ENCODE data around the gene ADI1.

ADI1 gene

DNA sequence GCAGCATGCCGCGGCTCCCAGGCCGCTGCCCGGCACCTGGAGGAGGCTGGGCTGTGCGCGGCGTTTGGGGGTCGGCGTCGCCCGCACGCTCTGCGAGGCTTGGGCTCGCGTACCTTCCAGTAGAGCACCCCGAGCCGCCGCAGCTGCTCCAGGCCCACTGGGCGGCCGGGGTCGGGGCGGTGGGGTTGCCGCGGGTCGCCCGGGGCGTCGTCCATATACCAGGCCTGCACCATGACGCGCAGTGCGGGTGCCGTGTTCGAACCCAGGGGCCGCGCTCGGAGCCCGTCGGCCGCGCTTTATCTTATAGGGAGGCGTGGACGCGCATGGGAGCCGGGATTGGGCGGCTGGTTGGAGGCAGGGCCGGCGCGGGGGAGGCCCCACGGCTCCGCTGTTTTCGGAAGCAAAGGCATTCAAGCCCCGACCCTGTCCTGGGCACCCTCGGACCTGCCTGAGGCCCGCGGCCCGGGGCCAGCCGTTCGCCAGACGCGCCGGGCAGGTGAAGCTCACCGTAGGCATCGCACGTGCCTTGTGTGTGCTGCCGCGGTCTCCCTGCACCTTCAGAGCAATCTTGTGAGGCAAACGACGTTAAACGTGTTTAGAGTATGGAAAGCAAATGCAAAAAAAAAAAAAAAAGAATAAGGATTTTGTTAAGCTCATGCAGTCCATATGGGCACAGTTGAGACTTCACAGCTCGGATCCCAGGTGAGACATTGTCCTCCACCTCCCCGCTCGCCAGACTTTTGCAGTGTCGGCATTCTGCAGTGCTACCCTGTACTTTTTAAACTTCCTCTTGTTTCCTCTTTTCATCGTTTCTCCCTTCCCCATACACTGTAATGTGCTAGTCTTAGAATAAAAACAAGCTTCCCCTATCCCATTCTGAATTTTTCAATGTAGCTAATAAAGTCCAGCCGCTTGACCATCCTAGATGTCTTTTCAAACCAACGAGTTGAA lies at the start of gene ADI1:
TSS of gene ADI1 (minus strand) at position 277 of the 951 bp plus-strand sequence. CDS start at position 233, 44 bp downstream.
- peak; percentile 46 for DNase-seq (ENCODE audit: low read depth)

GRCh38 chr2:3566806-3567205 lies 47.5 kb upstream of the ADI1 start:
- no peak for DNase-seq (ENCODE audit: low read depth)

GRCh38 chr2:3565117-3565516 lies 45.8 kb upstream of the ADI1 start:
- no peak for DNase-seq (ENCODE audit: low read depth)

GRCh38 chr2:3563521-3563976 lies 44.2 kb upstream of the ADI1 start:
- no peak for DNase-seq (ENCODE audit: low read depth)

DNA sequence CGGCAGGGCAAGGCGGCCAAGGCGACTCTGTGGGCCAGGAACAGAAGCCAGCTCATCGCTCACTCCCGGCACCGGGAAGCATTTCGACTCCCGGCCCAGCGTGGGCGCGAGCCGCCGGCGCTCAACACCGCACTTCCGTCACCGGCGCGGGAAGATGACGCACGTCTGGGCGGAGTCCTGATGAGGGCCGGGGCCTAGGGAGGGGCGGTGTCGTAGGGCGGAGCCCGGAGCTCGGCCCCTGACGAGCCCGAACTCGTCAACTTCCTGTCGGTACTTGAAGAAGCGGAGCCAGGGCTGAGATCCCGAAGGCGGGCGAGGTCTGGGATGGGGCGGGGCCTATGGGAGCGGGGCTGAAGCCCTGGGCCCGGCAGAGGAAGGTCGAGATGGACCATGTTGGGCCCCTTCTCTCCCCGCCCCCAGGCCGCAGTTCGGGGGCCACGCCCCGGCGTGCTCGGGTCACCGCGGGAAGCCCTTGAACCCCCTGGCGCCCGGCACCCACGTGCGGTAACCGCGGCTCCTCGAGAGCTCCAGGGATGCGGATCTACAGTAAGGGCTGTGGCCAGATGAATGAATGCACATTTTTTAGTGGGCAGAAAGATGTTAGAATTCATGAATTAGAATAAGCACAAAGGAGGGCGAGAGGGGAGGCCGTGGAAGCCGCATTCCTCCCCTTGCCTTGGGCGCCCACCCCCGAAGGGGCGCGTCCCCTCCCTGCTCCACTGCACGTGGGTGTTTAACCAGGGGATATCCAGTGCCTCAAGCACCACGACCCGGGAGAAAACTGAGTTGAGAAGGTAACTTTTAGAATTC lies 39.1 kb upstream of the ADI1 start, which contains the start of gene RNASEH1:
TSS of gene RNASEH1 (minus strand) at position 129 of the 810 bp plus-strand sequence. CDS start at position 56, 73 bp downstream.
- DNase-seq (ENCODE audit: low read depth), result peak; percentile 96

GRCh38 chr2:3557639-3558204 lies 38.4 kb upstream of the ADI1 start:
- no peak for DNase-seq (ENCODE audit: low read depth)

GRCh38 chr2:3553946-3554345 lies 34.6 kb upstream of the ADI1 start:
- no peak for DNase-seq (ENCODE audit: low read depth)

DNA sequence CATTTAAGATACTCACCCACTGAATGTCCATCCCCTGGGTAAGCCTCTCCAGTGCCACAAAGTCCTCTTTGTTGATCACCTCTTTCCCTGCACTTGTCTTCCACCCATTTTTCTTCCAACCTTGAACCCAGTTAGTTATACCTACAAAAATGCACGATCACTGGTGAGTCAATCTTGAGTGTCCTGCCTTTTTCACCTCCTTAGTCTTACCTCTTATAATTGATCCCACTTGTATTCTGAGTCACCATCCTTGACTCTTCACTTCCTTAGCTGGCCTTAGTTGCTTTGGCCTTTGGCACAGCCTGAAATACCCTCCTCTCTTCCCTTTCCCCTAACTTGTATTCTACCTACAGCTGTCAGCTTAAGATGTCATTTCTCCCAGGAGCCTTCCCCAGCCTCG lies 28.6 kb upstream of the ADI1 start:
- no peak for DNase-seq (ENCODE audit: low read depth)

DNA sequence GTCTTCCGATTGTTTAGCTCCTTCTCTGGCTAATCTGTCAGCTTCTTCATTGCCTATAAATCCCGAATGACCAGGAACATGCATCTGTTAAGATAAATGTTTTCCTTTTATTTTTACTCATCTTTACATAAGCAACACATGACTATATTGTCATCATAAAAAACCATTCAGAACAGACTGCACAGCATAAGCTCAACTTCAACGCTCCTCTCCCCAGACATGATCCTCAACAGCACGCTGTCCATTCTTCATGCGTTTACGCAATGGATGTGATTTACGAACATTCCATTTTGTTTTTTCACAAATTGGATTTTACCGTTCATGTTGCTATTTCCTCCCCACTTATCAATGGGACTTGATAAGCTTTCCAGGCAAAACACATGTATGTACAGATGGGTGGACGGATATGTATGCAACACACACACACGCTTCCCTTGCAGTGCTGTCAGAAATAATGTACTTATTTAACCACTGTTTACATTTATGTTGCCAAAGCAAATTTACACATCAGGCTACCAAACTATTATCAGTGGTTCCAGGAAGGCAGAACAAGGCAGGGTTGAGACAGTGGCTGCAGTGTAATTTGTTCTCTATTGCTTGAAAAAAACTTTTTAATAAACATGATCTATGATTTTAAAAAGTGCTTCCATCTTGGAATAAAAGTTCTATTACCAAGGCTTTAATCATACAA lies 26.6 kb upstream of the ADI1 start:
- DNase-seq (ENCODE audit: low read depth), result no peak

DNA sequence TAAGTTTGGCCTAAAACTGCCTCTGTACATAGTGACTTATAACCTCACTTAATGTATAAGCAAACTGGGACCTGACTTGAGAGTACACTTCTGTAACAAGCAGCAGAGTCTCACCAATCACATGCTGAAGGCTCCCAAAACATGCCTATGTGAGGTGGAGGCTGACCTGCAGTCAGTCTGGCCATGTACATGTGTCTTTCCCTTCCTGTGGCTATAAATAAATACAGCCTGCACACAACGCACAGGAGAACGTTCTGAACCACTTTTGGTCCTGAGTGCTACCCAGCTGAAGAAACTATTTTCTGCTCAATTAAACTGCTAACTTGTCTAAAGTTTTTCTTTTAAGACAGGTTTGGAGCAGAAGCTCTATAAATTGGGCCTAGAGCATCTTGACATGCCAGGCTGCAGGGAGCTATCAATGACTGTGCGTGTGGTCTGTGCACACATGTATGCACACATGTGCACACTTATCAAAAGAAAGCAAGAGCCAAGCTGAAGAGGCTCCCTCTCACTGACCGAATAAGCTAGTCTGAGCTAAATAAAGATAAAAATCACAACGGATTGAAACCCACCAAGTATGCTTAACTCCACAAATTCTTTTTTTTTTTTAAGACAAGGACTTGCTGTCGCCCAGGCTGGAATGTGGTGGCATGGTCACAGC lies 23.8 kb upstream of the ADI1 start:
- DNase-seq (ENCODE audit: low read depth), result no peak

GRCh38 chr2:3542107-3542506 lies 22.8 kb upstream of the ADI1 start:
- DNase-seq (ENCODE audit: low read depth), result no peak

GRCh38 chr2:3539836-3540235 lies 20.5 kb upstream of the ADI1 start:
- no peak for DNase-seq (ENCODE audit: low read depth)

DNA sequence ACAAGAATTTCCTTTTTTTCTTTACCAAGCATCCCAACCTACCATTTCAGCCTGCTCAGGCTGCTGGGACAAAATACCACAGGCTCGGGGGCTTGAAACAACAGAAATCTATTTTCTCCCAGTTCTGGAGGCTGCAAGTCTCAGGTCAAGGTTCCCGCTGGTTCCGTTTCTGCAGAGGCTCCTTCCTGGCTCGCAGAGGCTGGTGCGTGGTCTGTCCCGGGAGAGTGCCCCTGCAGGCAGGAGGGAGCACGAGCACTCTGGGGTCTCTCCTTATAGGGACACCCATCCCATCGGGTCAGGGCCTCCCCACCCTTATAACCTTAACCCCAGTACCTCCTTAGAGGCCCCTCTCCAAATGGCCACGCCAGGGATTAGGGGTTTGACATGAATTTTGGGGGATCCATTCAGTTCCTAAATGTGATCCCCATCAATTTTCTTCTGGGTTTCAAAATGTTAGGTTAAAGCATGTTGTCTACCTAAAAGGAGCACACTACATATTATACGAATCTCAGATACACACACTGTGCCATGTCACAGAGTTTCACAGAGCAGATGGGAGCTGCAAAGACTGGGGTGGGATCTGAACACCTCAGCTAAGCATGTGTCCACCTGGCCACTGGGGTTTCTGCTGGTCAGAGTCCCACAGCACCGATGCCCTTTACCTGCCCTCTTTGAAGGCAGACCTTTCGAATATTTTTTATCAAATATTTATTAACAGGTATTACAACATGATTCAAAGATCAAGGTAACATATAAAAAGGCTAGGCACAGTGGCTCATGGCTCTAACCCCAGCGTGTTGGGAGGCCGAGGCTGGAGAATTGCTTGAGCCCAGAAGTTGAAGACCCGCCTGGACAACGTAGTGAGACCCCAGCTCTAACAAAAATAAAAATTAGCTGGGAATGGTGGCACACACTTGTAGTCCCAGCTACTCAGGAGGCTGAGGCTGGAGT lies 17.6 kb upstream of the ADI1 start:
- no peak for DNase-seq (ENCODE audit: low read depth)

DNA sequence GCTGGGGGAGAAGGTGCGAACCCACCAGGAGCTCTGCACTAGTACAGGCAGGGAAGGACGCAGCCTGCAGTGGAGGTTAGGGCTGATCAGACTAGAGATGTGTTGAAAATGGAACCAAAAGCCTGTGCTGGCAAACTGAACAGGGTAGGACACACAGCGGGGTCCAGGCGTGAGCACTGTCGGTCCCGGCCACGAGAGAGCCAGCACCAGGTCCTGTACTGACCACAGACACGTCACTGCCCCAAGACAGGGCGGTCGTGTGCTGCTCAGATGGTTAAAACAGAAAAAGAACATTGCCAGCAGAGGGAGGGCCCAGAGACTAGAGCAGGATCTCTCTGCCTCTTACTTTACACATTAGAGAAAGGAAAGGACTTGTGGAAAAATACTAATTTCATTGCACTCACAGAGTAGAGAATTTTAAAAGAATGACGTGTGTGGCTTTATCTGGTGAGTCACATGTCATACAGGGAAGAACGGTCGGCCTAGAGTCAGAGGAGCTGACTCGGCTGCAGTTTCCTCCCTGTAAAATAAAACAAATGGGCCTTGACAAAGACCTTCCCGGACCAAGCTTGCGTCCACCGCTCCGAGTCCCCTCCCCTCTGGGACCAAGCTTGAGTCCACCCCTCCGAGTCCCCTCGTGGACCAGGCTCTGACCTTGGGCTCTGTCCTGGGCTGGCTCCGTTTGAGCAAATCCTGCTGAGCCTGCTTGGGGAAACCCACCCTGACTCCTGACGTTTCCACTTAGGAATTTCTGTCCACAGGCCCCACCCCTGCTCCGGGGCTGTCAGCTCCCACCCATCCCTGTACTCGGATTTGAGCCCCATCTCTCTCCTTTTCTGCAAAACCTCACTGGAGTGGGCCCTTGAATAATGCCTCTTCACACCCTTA lies 16.7 kb upstream of the ADI1 start:
- peak; percentile 78 for DNase-seq (ENCODE audit: low read depth)

GRCh38 chr2:3535467-3535793 lies 16.1 kb upstream of the ADI1 start:
- no peak for DNase-seq (ENCODE audit: low read depth)

- DNase-seq (ENCODE audit: low read depth), result no peak
Measured at GRCh38 chr2:3534251-3534814, 15.0 kb upstream of the ADI1 start.

- DNase-seq (ENCODE audit: low read depth), result no peak
Measured at GRCh38 chr2:3533836-3534235, 14.5 kb upstream of the ADI1 start.

GRCh38 chr2:3532941-3533340 lies 13.6 kb upstream of the ADI1 start:
- no peak for DNase-seq (ENCODE audit: low read depth)
